HEK293T (cell line): ENCODE measurements around the gene IRF7.

Experiments used
- ARNT ChIP-seq: fragments of 450-650 bp; IDR thresholded peaks from 2 replicates; pipeline ENCODE4 v1.6.1; 2017; ENCODE audit warnings: mild to moderate bottlenecking
- BHLHE40 ChIP-seq: fragments of 450-650 bp; IDR thresholded peaks from 2 replicates; pipeline ENCODE4 v1.6.1; 2016; ENCODE audit warnings: mild to moderate bottlenecking, moderate library complexity, borderline replicate concordance
- ELF4 ChIP-seq: fragments of 450-650 bp; IDR thresholded peaks from 2 replicates; pipeline ENCODE4 v1.6.1; 2017; ENCODE audit warnings: antibody characterized with exemption
- FOXA1 ChIP-seq: fragments of 450-650 bp; IDR thresholded peaks from 2 replicates; pipeline ENCODE4 v1.6.1; 2016; ENCODE audit warnings: mild to moderate bottlenecking
- FOXK2 ChIP-seq: fragments of 450-650 bp; IDR thresholded peaks from 2 replicates; pipeline ENCODE4 v1.6.1; 2016; ENCODE audit warnings: mild to moderate bottlenecking
- FOXM1 ChIP-seq: fragments of 450-650 bp; IDR thresholded peaks from 2 replicates; pipeline ENCODE4 v1.6.1; 2017; ENCODE audit warnings: mild to moderate bottlenecking, borderline replicate concordance
- HDGF ChIP-seq: fragments of 450-650 bp; IDR thresholded peaks from 2 replicates; pipeline ENCODE4 v1.6.1; 2017; ENCODE audit warnings: antibody characterized with exemption, borderline replicate concordance
- L3MBTL2 ChIP-seq: fragments of 450-650 bp; conservative IDR thresholded peaks from 2 replicates; pipeline ENCODE4 v1.6.1; 2016; ENCODE audit warnings: mild to moderate bottlenecking
- SP1 ChIP-seq: fragments of 450-650 bp; IDR thresholded peaks from 2 replicates; pipeline ENCODE4 v1.6.1; 2017
- SUZ12 ChIP-seq: fragments of 450-650 bp; IDR thresholded peaks from 2 replicates; pipeline ENCODE4 v1.6.1; 2016; ENCODE audit warnings: mild to moderate bottlenecking
- TARDBP ChIP-seq: fragments of 450-650 bp; IDR thresholded peaks from 2 replicates; pipeline ENCODE4 v1.6.1; 2016
- TF ChIP-seq, protein P1 (sequence below): fragments of 450-650 bp; IDR thresholded peaks from 2 replicates; pipeline ENCODE4 v1.6.1; 2016

- TF ChIP-seq FOXA1 (no peak), FOXM1 (no peak), SUZ12 (no peak), TARDBP (no peak), SP1 (no peak), ARNT (no peak), ELF4 (no peak), L3MBTL2 (no peak), HDGF (no peak), BHLHE40 (no peak), FOXK2 (no peak)
- TF ChIP-seq, protein P1, sequence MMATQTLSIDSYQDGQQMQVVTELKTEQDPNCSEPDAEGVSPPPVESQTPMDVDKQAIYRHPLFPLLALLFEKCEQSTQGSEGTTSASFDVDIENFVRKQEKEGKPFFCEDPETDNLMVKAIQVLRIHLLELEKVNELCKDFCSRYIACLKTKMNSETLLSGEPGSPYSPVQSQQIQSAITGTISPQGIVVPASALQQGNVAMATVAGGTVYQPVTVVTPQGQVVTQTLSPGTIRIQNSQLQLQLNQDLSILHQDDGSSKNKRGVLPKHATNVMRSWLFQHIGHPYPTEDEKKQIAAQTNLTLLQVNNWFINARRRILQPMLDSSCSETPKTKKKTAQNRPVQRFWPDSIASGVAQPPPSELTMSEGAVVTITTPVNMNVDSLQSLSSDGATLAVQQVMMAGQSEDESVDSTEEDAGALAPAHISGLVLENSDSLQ = no peak
Measured at GRCh38 chr11:623349-623869, 7.7 kb upstream of the IRF7 start.
